Retinal pigment epithelial cell (primary cell): ENCODE measurements around the gene UNK.

ENCODE experiments used
- DNase-seq: peaks from one replicate; pipeline ENCODE4 v3.0.0-alpha.2; 2010; ENCODE audit warnings: low read depth
- H3K4me3 ChIP-seq: 2 replicates; pipeline ENCODE4 v1.5.1; 2011; ENCODE audit warnings: mild to moderate bottlenecking, low read length, control low read depth, moderate library complexity
- TF ChIP-seq, protein P1 (sequence below): conservative IDR thresholded peaks from 2 replicates; pipeline ENCODE4 v1.5.1; 2011; ENCODE audit warnings: low read depth, low read length, control low read depth, inconsistent platforms

Gene UNK

DNA sequence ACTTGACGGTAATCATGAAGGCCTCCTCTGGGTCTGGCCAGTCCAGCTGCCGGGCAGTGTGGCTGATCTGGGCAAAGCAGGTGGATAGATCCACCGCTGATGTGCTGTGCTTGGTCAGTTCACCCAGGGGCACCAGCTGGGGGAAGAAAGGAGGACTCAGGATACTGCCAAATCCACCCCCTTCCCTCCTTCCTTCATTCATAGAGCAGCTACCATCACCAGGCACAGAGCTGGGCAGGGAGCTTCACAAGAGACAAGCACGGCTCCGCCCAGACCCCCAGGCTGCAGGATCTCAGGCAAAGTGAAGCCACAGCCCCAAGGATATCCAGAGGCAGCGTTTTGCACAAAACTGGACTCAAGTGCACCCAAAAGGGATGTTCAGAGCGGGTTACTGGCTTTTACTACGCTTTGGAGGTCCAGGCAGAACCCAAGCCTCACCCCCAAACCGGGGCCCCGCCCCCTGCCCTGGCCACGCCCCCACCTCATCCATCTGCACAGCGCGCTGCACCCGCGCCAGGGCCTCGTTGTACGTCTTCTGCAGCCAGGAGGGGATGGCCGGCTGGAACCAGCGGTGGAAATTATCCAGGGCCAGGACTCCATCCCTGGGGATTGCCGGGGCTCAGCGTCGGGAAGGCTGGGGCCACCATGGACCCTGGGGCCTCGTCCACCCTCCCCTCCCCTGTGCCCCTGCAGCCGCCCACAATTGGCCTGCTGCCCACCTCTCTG lies 50.5 kb downstream of the UNK start:
- DNase-seq: no peak
- no peak overlapping the region for H3K4me3 ChIP-seq

DNA sequence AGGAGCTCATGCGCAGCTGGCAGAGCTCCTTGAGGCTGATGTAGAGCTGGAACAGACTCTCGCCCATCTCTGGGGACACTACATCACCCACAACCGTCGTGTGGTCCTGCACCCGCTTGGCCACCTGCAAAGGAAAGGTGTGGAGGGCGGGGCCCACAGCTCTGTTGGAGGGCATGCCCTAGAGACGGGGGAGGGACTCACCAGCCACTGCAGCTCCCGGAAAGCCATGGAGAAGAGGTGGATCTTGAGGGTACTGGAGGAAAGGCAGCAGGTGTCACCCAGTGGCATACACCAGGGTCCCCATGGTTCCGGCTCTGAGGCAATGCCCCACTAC lies 51.0 kb downstream of the UNK start:
- no peak overlapping the region for H3K4me3 ChIP-seq
- TF ChIP-seq, protein P1, sequence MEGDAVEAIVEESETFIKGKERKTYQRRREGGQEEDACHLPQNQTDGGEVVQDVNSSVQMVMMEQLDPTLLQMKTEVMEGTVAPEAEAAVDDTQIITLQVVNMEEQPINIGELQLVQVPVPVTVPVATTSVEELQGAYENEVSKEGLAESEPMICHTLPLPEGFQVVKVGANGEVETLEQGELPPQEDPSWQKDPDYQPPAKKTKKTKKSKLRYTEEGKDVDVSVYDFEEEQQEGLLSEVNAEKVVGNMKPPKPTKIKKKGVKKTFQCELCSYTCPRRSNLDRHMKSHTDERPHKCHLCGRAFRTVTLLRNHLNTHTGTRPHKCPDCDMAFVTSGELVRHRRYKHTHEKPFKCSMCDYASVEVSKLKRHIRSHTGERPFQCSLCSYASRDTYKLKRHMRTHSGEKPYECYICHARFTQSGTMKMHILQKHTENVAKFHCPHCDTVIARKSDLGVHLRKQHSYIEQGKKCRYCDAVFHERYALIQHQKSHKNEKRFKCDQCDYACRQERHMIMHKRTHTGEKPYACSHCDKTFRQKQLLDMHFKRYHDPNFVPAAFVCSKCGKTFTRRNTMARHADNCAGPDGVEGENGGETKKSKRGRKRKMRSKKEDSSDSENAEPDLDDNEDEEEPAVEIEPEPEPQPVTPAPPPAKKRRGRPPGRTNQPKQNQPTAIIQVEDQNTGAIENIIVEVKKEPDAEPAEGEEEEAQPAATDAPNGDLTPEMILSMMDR: no peak
- DNase-seq: no peak

More for the DNA sequence above, 50.5 kb downstream of the UNK start:
- TF ChIP-seq, protein P1: no peak

GRCh38 chr17:75836605-75837004 lies 52.0 kb downstream of the UNK start:
- no peak overlapping the region for H3K4me3 ChIP-seq
- TF ChIP-seq, protein P1: no peak
- no peak for DNase-seq

DNA sequence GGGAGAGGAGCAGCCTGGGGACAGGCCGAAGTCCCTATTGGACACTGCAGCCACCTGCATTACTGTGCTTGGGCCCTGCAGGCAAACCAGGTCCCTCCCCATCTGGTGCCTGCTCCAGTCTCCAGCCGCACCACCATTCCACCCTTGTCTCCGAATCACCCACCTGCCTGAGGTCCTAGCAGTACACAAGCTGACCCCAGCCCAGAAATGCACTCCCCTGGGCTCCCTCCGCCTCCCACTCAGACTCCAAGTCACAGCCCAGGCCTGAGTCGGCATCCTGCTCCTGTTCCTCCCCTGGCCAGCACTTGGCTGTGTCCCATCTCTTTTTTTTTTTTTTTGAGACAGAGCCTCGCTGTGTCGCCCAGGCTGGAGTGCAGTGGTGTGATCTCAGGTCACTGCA lies 53.3 kb downstream of the UNK start:
- no peak overlapping the region for H3K4me3 ChIP-seq
- TF ChIP-seq, protein P1: no peak
- DNase-seq: no peak

DNA sequence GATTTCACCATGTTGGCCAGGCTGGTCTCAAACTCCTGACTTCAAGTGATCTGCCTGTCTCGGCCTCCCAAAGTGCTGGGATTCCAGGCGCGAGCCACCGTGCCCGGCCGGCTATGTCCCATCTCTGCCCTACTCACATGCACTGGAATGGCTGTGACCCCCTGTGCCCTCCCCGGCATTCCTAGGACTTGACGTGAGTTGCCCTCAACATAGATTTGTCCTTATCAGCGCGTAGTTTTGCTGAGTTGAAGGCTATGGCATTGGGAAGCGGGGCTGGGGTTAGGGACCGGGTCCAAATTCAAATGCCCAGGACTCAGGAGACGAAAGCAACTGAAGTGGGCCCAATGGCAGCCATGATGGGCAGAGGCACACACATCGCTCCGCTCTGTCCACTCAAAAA lies 53.8 kb downstream of the UNK start:
- no peak overlapping the region for H3K4me3 ChIP-seq
- TF ChIP-seq, protein P1: no peak
- DNase-seq: no peak

DNA sequence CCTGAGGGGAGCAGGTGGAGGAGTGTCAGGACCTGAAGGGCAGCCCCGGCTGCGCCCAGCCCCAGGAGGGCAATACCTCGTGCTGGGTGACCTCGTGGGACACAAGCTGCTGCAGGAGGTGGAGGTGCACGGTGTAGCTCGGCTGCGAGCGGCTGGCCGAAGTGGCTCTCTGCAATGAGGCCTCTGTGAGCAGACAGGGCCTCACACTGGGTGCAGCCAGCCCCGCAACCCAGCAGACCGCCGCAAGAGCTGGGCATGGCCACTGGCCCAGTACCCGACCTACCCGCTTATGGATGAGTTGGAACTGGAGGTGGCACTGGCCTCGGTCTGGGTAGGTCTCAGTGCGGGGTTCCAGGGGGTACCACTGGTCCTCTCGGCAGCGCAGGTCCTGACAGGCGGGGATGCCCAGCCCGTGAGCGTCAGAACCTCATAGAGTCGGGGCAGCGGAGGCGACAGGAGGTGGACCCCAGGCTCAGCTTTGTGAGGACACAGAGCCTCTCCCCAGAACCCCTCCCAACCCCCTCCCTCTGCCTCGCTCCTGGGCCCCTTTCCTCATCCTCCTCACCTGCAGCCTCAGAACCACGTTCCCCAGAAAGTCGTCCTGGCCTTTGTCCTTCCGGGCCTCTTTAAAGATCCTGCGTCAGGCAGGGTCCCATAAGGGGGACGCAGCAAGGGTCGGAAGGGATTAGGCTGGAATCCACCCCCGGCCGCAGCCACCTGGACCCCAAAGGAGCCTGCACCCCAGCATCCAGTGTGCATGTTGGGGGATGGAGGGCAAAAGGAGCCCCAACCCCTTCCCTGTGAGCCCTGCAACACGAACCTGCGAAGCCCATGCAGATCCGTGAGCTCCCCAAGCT lies 55.6 kb downstream of the UNK start:
- TF ChIP-seq, protein P1: no peak
- DNase-seq: no peak
- H3K4me3 ChIP-seq: no peak overlapping the region

- H3K4me3 ChIP-seq: no peak overlapping the region
- DNase-seq: no peak
- TF ChIP-seq, protein P1: no peak
These were observed 56.2 kb downstream of the UNK start for GRCh38 chr17:75840799-75841164.
